B cell (primary cell): Measurements from ENCODE around the gene MRPL16. TPM values are rescaled to one million over a fixed set of nuclear protein-coding genes. Genes with fewer than 3 reads are reported as not detected.
A peak's percentile ranks its signal among the peaks of the same experiment; 100 is the strongest.

Experiments used
- ATAC-seq: fragments of 200-7000 bp; cut with Tn5 transposase; one replicate; pipeline ENCODE4 v1.10.0; 2021; ENCODE audit warnings: low read depth, mild to moderate bottlenecking, moderate number of reproducible peaks, moderate library complexity
- CTCF ChIA-PET: fragments of 350-600 bp; sonication (Branson Sonifier 250); formaldehyde crosslinking; loops from one replicate; lab custom pipeline; 2021; ENCODE audit warnings: antibody characterized with exemption, inconsistent platforms; lab: Charles Lee
- POLR2A ChIA-PET: fragments of 350-600 bp; sonication (Branson Sonifier 250); formaldehyde crosslinking; loops from one replicate; lab custom pipeline; 2021; ENCODE audit warnings: antibody characterized with exemption; lab: Charles Lee
- DNase-seq: peaks from one replicate; pipeline ENCODE4 v3.0.0; 2013
- H2AFZ ChIP-seq: 2 replicates; pipeline ENCODE4 v1.6.1; 2012; ENCODE audit warnings: mild to moderate bottlenecking, low read depth, low read length; ENCODE audit not compliant: insufficient read depth, poor library complexity, severe bottlenecking
- H3K27ac ChIP-seq, 2 donors: 1 replicate in 1 of 2; 2 replicates in 1 of 2; pipeline ENCODE4 v1.5.1; 2012 to 2013; ENCODE audit warnings: low read length in 2 of 2, mild to moderate bottlenecking in 2 of 2, moderate library complexity in 1 of 2
- H3K27me3 ChIP-seq, 4 experiments: fragments of 200-600 bp in 1 of 4; sonication (generic) in 1 of 4; replicated peaks in 1 of 4; 1 replicate in 2 of 4; 2 replicates in 2 of 4; pipeline versions ENCODE4 v1.6.1 to v1.7.0; 2013 to 2016; ENCODE audit warnings: low read length in 3 of 4, mild to moderate bottlenecking in 2 of 4, mixed read lengths in 1 of 4, moderate library complexity in 1 of 4; ENCODE audit not compliant: insufficient read depth in 4 of 4, control insufficient read depth in 3 of 4; ENCODE audit errors: control extremely low read depth in 1 of 4
- H3K36me3 ChIP-seq, 2 experiments: replicated peaks in 1 of 2; 1 replicate in 1 of 2; 2 replicates in 1 of 2; pipeline versions ENCODE4 v1.6.1 to v1.7.1; 2013; ENCODE audit warnings: low read length in 1 of 2; ENCODE audit not compliant: insufficient read depth in 2 of 2, control insufficient read depth in 1 of 2; ENCODE audit errors: control extremely low read depth in 1 of 2, extremely low read depth in 1 of 2
- H3K4me1 ChIP-seq, 2 donors: fragments of 200-600 bp in 1 of 2; sonication (generic) in 1 of 2; 1 replicate in 1 of 2; 2 replicates in 1 of 2; pipeline versions ENCODE4 v1.5.1 to v1.6.1; 2013 to 2017; ENCODE audit warnings: low read length in 2 of 2; ENCODE audit not compliant: control insufficient read depth in 2 of 2, insufficient read depth in 2 of 2
- H3K4me2 ChIP-seq: replicated peaks from 2 replicates; pipeline ENCODE3; 2012; ENCODE audit warnings: mild to moderate bottlenecking, low read depth, low read length; ENCODE audit not compliant: poor library complexity, severe bottlenecking
- H3K4me3 ChIP-seq, 5 experiments: fragments of 200-600 bp in 1 of 5; sonication (generic) in 1 of 5; 1 replicate in 3 of 5; 2 replicates in 2 of 5; pipeline versions ENCODE4 v1.5.1 to v1.7.0; 2011 to 2016; ENCODE audit warnings: low read length in 4 of 5, mild to moderate bottlenecking in 4 of 5, low read depth in 2 of 5, control low read depth in 1 of 5, moderate library complexity in 1 of 5; ENCODE audit not compliant: insufficient read depth in 1 of 5; ENCODE audit errors: control extremely low read depth in 1 of 5, extremely low read depth in 1 of 5
- H3K79me2 ChIP-seq: fragments of 200-600 bp; sonication (generic); one replicate; pipeline ENCODE4 v1.6.0; 2016; ENCODE audit warnings: low read length; ENCODE audit not compliant: control insufficient read depth, insufficient read depth
- H3K9ac ChIP-seq: fragments of 200-600 bp; sonication (generic); 2 replicates; pipeline ENCODE4 v1.6.1; 2017; ENCODE audit warnings: mild to moderate bottlenecking, low read length, moderate library complexity
- H3K9me3 ChIP-seq, 3 donors: one replicate each; pipeline versions ENCODE4 v1.6.1 to v1.7.1; 2013; ENCODE audit warnings: low read length in 2 of 3; ENCODE audit not compliant: control insufficient read depth in 2 of 3, insufficient read depth in 1 of 3; ENCODE audit errors: control extremely low read depth in 1 of 3
- H4K20me1 ChIP-seq: 2 replicates; pipeline ENCODE4 v1.6.0; 2012; ENCODE audit warnings: mild to moderate bottlenecking, low read length; ENCODE audit not compliant: insufficient read depth, control insufficient read depth, poor library complexity, severe bottlenecking
- H3K27ac Mint-ChIP-seq: one replicate; pipeline ENCODE4 v1.8.0; 2021; ENCODE audit warnings: mixed read lengths
- H3K27me3 Mint-ChIP-seq: one replicate; pipeline ENCODE4 v1.8.0; 2021; ENCODE audit warnings: mixed read lengths
- H3K4me1 Mint-ChIP-seq: one replicate; pipeline ENCODE4 v1.8.0; 2021; ENCODE audit warnings: mixed read lengths
- H3K4me3 Mint-ChIP-seq: one replicate; pipeline ENCODE4 v1.8.0; 2021; ENCODE audit warnings: mixed read lengths
- H3K9me3 Mint-ChIP-seq: one replicate; pipeline ENCODE4 v1.8.0; 2022; ENCODE audit warnings: mixed read lengths; ENCODE audit not compliant: insufficient read depth
- CTCF ChIP-seq: fragments of 200-600 bp; IDR thresholded peaks from one replicate; pipeline ENCODE4 v1.8.0; 2022; ENCODE audit warnings: antibody characterized with exemption, mild to moderate bottlenecking
- EZH2 ChIP-seq: IDR thresholded peaks from 2 replicates; pipeline ENCODE4 v1.6.1; 2012; ENCODE audit warnings: borderline replicate concordance, low read depth, mild to moderate bottlenecking, moderate library complexity, low read length; ENCODE audit not compliant: insufficient read depth, poor library complexity, severe bottlenecking
- WGBS: methylation state at CpG from one replicate; pipeline ENCODE4 v1.1.5; 2013; ENCODE audit warnings: missing lambda C conversion rate; ENCODE audit not compliant: insufficient coverage; 5-methylcytosine and 5-hydroxymethylcytosine counted together
- intact Hi-C: fragments of 100-400 bp; cut with micrococcal nuclease; formaldehyde crosslinking; loops from one replicate; pipeline ENCODE4 v1.10.0; 2022
- polyA plus RNA-seq: library from polyadenylated mRNA; depleted of rRNA; stranded (reverse); fragments of >200 nt; gene quantifications from 2 replicates; pipeline ENCODE4 v1.2.3, GENCODE V29; 2012
- total RNA-seq, 2 donors: library from RNA; stranded (reverse); fragments of 120-200 nt in 1 of 2; gene quantifications; 1 replicate in 1 of 2; 2 replicates in 1 of 2; pipeline versions ENCODE4 v1.2.3 to v1.2.4, GENCODE V29; 2013 to 2022

The MRPL16 gene
- total and polyA plus RNA-seq, 2 donors (not counting 1 experiment from before 2014, with no cell fraction given), result 38.3 to 41.0 TPM

- Histone ChIP-seq H4K20me1 (no peaks in the 10 kb centered on the region), H3K79me2 (no peaks in the 10 kb centered on the region), H3K9ac (no peak overlapping the region), H3K4me3 (no peak overlapping the region), H3K27ac (no peak overlapping the region), H3K36me3 (peaks cover 0 to 18% of the 10 kb centered on the region in 2 experiments), H2AFZ (no peak overlapping the region), H3K4me1 (no peaks in the 10 kb centered on the region), H3K27me3 (no peaks in the 10 kb centered on the region), H3K9me3 (no peaks in the 10 kb centered on the region), H3K4me2 (no peak overlapping the region)
- no peak for ATAC-seq
- intact Hi-C loops, result loop anchor here (10.0 kb wide), 1 partner anchor 674 kb away; no protein-coding TSS in a partner anchor
- CTCF ChIA-PET, result interaction anchor here (0.6 to 10.2 kb wide), 12 partner anchors 9 to 263 kb away, joined by 3 to 206 read pairs (median 5); partner anchors contain the start of genes MRPL16, PATL1 and STX3
- TF ChIP-seq EZH2, result no peak
- TF ChIP-seq CTCF, result no peak
- 96% methylated on average over 4 of the region's 7 CpGs for WGBS
- POLR2A ChIA-PET, result interaction anchor here (0.5 kb wide), 1 partner anchor 263 kb away, joined by 10 read pairs; no protein-coding TSS in a partner anchor
- DNase-seq, result no peak
- Mint-ChIP-seq H3K9me3 (no peaks in the 10 kb centered on the region), H3K27me3 (no peaks in the 10 kb centered on the region), H3K4me3 (no peak overlapping the region), H3K4me1 (no peaks in the 10 kb centered on the region), H3K27ac (peak overlapping the region; percentile 4)
Measured at GRCh38 chr11:59800390-59801025, 10.1 kb downstream of the MRPL16 start.

- ATAC-seq (no peak), DNase-seq (no peak)
- Mint-ChIP-seq H3K27me3 (no peaks in the 10 kb centered on the region), H3K27ac (no peak overlapping the region), H3K4me1 (no peaks in the 10 kb centered on the region), H3K4me3 (no peak overlapping the region), H3K9me3 (no peaks in the 10 kb centered on the region)
- Histone ChIP-seq H3K4me3 (no peak overlapping the region), H3K4me1 (no peaks in the 10 kb centered on the region), H2AFZ (no peak overlapping the region), H3K36me3 (peaks cover 4 to 26% of the 10 kb centered on the region in 2 experiments), H3K27me3 (no peaks in the 10 kb centered on the region), H3K9me3 (no peaks in the 10 kb centered on the region), H3K9ac (no peak overlapping the region), H3K27ac (no peak overlapping the region), H4K20me1 (no peaks in the 10 kb centered on the region), H3K4me2 (no peak overlapping the region), H3K79me2 (no peaks in the 10 kb centered on the region)
- ChIA-PET CTCF (interaction anchor here (1.1 to 1.5 kb wide), 2 partner anchors 9 to 14 kb away, joined by 3 read pairs; no protein-coding TSS in a partner anchor), POLR2A (no interaction called here)
- WGBS, result 100% methylated on average over 1 of the region's 3 CpGs
- TF ChIP-seq EZH2, result no peak
- TF ChIP-seq CTCF, result no peak
- intact Hi-C loops, result no loop called here
Measured at GRCh38 chr11:59794417-59794816, 16.2 kb downstream of the MRPL16 start.
